GM23338 (cell line): ENCODE data around the gene CMTM2.

Source experiments
- CREB1 ChIP-seq: fragments of 250-450 bp; sonication (Bioruptor Pico); IDR thresholded peaks from 2 replicates; pipeline ENCODE4 v1.5.0; 2020; ENCODE audit warnings: low read depth, mild to moderate bottlenecking, moderate library complexity
- CTCF ChIP-seq, 2 experiments: fragments of 200-600 bp in 1 of 2; sonication (generic) in 1 of 2; conservative IDR thresholded peaks; 2 replicates each; pipeline versions ENCODE4 v1.5.1 to v1.6.1; 2016 to 2017; ENCODE audit warnings: antibody characterized with exemption in 2 of 2, low read depth in 2 of 2, mild to moderate bottlenecking in 2 of 2, moderate library complexity in 1 of 2
- ETS1 ChIP-seq: IDR thresholded peaks from 2 replicates; pipeline ENCODE4 v1.6.1; 2016; ENCODE audit warnings: antibody characterized with exemption
- EZH2 ChIP-seq: fragments of 200-600 bp; sonication (generic); IDR thresholded peaks from one replicate; pipeline ENCODE4 v1.8.0; 2017; ENCODE audit warnings: antibody characterized with exemption, mild to moderate bottlenecking, low read depth; ENCODE audit not compliant: unreplicated experiment
- EZH2phosphoT487 ChIP-seq: fragments of 200-600 bp; sonication (generic); IDR thresholded peaks from one replicate; pipeline ENCODE4 v1.8.1; 2018; ENCODE audit warnings: antibody characterized with exemption; ENCODE audit not compliant: unreplicated experiment
- JUNB ChIP-seq: IDR thresholded peaks from one replicate; pipeline ENCODE4 v1.6.1; 2016; ENCODE audit warnings: antibody characterized with exemption; ENCODE audit not compliant: unreplicated experiment
- NANOG ChIP-seq: IDR thresholded peaks from 2 replicates; pipeline ENCODE4 v1.6.1; 2016; ENCODE audit warnings: antibody characterized with exemption, borderline replicate concordance
- POLR2AphosphoS5 ChIP-seq: IDR thresholded peaks from 2 replicates; pipeline ENCODE4 v1.6.1; 2016; ENCODE audit warnings: antibody characterized with exemption, low read depth
- REST ChIP-seq: IDR thresholded peaks from one replicate; pipeline ENCODE4 v1.6.1; 2018; ENCODE audit warnings: antibody characterized with exemption; ENCODE audit not compliant: unreplicated experiment
- STAT1 ChIP-seq: IDR thresholded peaks from one replicate; pipeline ENCODE4 v1.6.1; 2016; ENCODE audit warnings: antibody characterized with exemption; ENCODE audit not compliant: unreplicated experiment
- ZNF114 ChIP-seq: fragments of 250-450 bp; sonication (Bioruptor Pico); IDR thresholded peaks from 2 replicates; pipeline ENCODE4 v1.5.0; 2020; ENCODE audit warnings: mild to moderate bottlenecking, moderate library complexity
- ZNF331 ChIP-seq: fragments of 250-450 bp; sonication (Bioruptor Pico); IDR thresholded peaks from 2 replicates; pipeline ENCODE4 v1.5.0; 2020; ENCODE audit warnings: low read depth, mild to moderate bottlenecking, moderate library complexity

- TF ChIP-seq POLR2AphosphoS5 = no peak
- no peak for TF ChIP-seq CTCF (conservative IDR thresholded peaks at IDR 0.05; ENCODE audit: low read depth in 2 of 2)
- no peak for TF ChIP-seq EZH2phosphoT487
- no peak for TF ChIP-seq EZH2
- TF ChIP-seq REST = no peak
- no peak for TF ChIP-seq ZNF114
- TF ChIP-seq NANOG = no peak
- no peak for TF ChIP-seq CREB1 (CRISPR knock-in tag)
- TF ChIP-seq ZNF331 (CRISPR knock-in tag) = no peak
- TF ChIP-seq JUNB = no peak
- TF ChIP-seq STAT1 = no peak
- no peak for TF ChIP-seq ETS1
These were observed 26.9 kb downstream of the CMTM2 start for GRCh38 chr16:66605979-66606751.
